Breast epithelium (tissue), 4 donors: ENCODE data around the gene PLEKHF1. TPM values are rescaled to one million over a fixed set of nuclear protein-coding genes. Genes with fewer than 3 reads are reported as not detected.

Source experiments
- DNase-seq, 2 donors: peaks; one replicate each; pipeline ENCODE4 v3.0.0-alpha.2; 2019; ENCODE audit warnings: low spot score in 2 of 2
- H3K27ac ChIP-seq, 2 donors: fragments of 200-600 bp; sonication (generic) in 1 of 2; one replicate each; pipeline ENCODE4 v1.5.1; 2016 to 2019; ENCODE audit warnings: mild to moderate bottlenecking in 1 of 2
- H3K27me3 ChIP-seq, 2 donors: fragments of 200-600 bp; sonication (generic) in 1 of 2; one replicate each; pipeline versions ENCODE4 v1.5.1 to v1.6.0; 2017 to 2019; ENCODE audit warnings: control low read depth in 1 of 2, mild to moderate bottlenecking in 1 of 2
- H3K36me3 ChIP-seq: fragments of 200-600 bp; one replicate; pipeline ENCODE4 v1.5.1; 2019
- H3K4me1 ChIP-seq, 2 donors: fragments of 200-600 bp; sonication (generic); one replicate each; pipeline ENCODE4 v1.5.1; 2016 to 2019; ENCODE audit warnings: control low read depth in 1 of 2
- H3K4me3 ChIP-seq, 3 donors: fragments of 200-600 bp; sonication (generic); 1 replicate in 2 of 3; 2 replicates in 1 of 3; pipeline ENCODE4 v1.5.1; 2016 to 2019; ENCODE audit warnings: mild to moderate bottlenecking in 3 of 3, moderate library complexity in 2 of 3
- H3K9me3 ChIP-seq, 2 donors: fragments of 200-600 bp; sonication (generic) in 1 of 2; one replicate each; pipeline ENCODE4 v1.5.1; 2016 to 2019; ENCODE audit warnings: control low read depth in 1 of 2
- CTCF ChIP-seq, 3 donors: fragments of 450-650 bp; IDR thresholded peaks; one replicate each; pipeline ENCODE4 v1.5.1; 2016 to 2017; ENCODE audit warnings: antibody characterized with exemption in 3 of 3, mild to moderate bottlenecking in 3 of 3, moderate library complexity in 3 of 3
- POLR2A ChIP-seq: fragments of 450-650 bp; IDR thresholded peaks from one replicate; pipeline ENCODE4 v1.6.1; 2016; ENCODE audit warnings: antibody characterized with exemption, mild to moderate bottlenecking, moderate library complexity
- POLR2AphosphoS5 ChIP-seq, 3 donors: sonication (generic); formaldehyde crosslinking; IDR thresholded peaks; one replicate each; pipeline ENCODE4 v1.6.1; 2017; ENCODE audit warnings: antibody characterized with exemption in 3 of 3
- intact Hi-C: fragments of 100-400 bp; cut with DNase I; formaldehyde crosslinking; loops from one replicate; pipeline ENCODE4 v1.15.1; 2023; ENCODE audit warnings: low total_unique reads
- total RNA-seq, 3 donors: library from RNA; depleted of rRNA; stranded (reverse); fragments of >200 nt; gene quantifications; one replicate each; pipeline ENCODE4 v1.1.0, GENCODE V29; 2016

Gene PLEKHF1
- total RNA-seq, 3 donors from 2014 or later, result 29.8 to 71.4 (median 58.7) TPM

GRCh38 chr19:29676586-29676985 lies 11.3 kb downstream of the PLEKHF1 start:
- intact Hi-C loops, result no loop called here

GRCh38 chr19:29677001-29677817 lies 11.9 kb downstream of the PLEKHF1 start:
- intact Hi-C loops, result no loop called here
- peaks cover 25 to 69% of the 10 kb centered on the region in 2 donors for H3K4me1 ChIP-seq
- H3K27me3 ChIP-seq, result no peaks in the 10 kb centered on the region
- TF ChIP-seq POLR2AphosphoS5 (IDR thresholded peaks at IDR 0.05) (no peak), POLR2A (no peak), CTCF (IDR thresholded peaks at IDR 0.05) (peak in 1 of 3 donors; percentile 9)
- no peaks in the 10 kb centered on the region for H3K9me3 ChIP-seq
- peaks cover 6% of the 10 kb centered on the region for H3K36me3 ChIP-seq
- H3K27ac ChIP-seq, result peak overlapping the region; percentile 67 to 82
- H3K4me3 ChIP-seq, result no peak overlapping the region
- DNase-seq, result no peak

More at GRCh38 chr19:29676586-29676985, 11.3 kb downstream of the PLEKHF1 start:
- peak overlapping the region; percentile 67 to 82 for H3K27ac ChIP-seq
- peaks cover 25 to 69% of the 10 kb centered on the region in 2 donors for H3K4me1 ChIP-seq
- no peak for TF ChIP-seq POLR2AphosphoS5 (IDR thresholded peaks at IDR 0.05)
- no peak for TF ChIP-seq POLR2A
- TF ChIP-seq CTCF (IDR thresholded peaks at IDR 0.05), result no peak
- H3K27me3 ChIP-seq, result no peaks in the 10 kb centered on the region
- H3K4me3 ChIP-seq, result no peak overlapping the region
- H3K36me3 ChIP-seq, result peaks cover 6% of the 10 kb centered on the region
- no peak for DNase-seq
- H3K9me3 ChIP-seq, result no peaks in the 10 kb centered on the region

GRCh38 chr19:29678484-29679106 lies 13.3 kb downstream of the PLEKHF1 start:
- no peaks in the 10 kb centered on the region for H3K9me3 ChIP-seq
- intact Hi-C loops, result no loop called here
- H3K4me1 ChIP-seq, result peaks cover 25 to 77% of the 10 kb centered on the region in 2 donors
- no peaks in the 10 kb centered on the region for H3K27me3 ChIP-seq
- DNase-seq, result peak in 1 of 2 donors; percentile 60
- TF ChIP-seq CTCF (IDR thresholded peaks at IDR 0.05) (no peak), POLR2AphosphoS5 (IDR thresholded peaks at IDR 0.05) (peak in 2 of 3 donors; percentile 35 to 66)
- peaks cover 6% of the 10 kb centered on the region for H3K36me3 ChIP-seq
- peak overlapping the region; percentile 62 to 87 for H3K27ac ChIP-seq
- peak overlapping the region in 1 of 3 donors; percentile 29 for H3K4me3 ChIP-seq

- no peak for DNase-seq
- H3K36me3 ChIP-seq, result peaks cover 6% of the 10 kb centered on the region
- intact Hi-C loops, result no loop called here
- no peak for TF ChIP-seq POLR2A
- no peak overlapping the region for H3K4me3 ChIP-seq
- peaks cover 25 to 77% of the 10 kb centered on the region in 2 donors for H3K4me1 ChIP-seq
- no peaks in the 10 kb centered on the region for H3K9me3 ChIP-seq
- H3K27me3 ChIP-seq, result no peaks in the 10 kb centered on the region
- peak overlapping the region; percentile 76 to 87 for H3K27ac ChIP-seq
Observed at GRCh38 chr19:29679598-29680210, 14.4 kb downstream of the PLEKHF1 start.

- no peak for DNase-seq
- peaks cover 25 to 73% of the 10 kb centered on the region in 2 donors for H3K4me1 ChIP-seq
- intact Hi-C loops, result no loop called here
Observed at GRCh38 chr19:29680447-29680846, 15.2 kb downstream of the PLEKHF1 start.

More at GRCh38 chr19:29680447-29680846, 15.2 kb downstream of the PLEKHF1 start:
- Histone ChIP-seq H3K36me3 (no peaks in the 10 kb centered on the region), H3K27ac (peak overlapping the region; percentile 76 to 87), H3K4me3 (no peak overlapping the region), H3K9me3 (no peaks in the 10 kb centered on the region), H3K27me3 (no peaks in the 10 kb centered on the region)
- TF ChIP-seq POLR2A, result no peak
- no peak for TF ChIP-seq CTCF (IDR thresholded peaks at IDR 0.05)
- no peak for TF ChIP-seq POLR2AphosphoS5 (IDR thresholded peaks at IDR 0.05)
